ENCODE measurements around the gene GMDS. TPM values are rescaled to one million over a fixed set of nuclear protein-coding genes. Genes with fewer than 3 reads are reported as not detected.
"Not testable (repeated sequence)": the region's sequence is repeated elsewhere in the genome, so short reads cannot be mapped to it uniquely, and the experiment has no call there.

GMDS gene
- total RNA-seq, 1 experiment from 2014 or later: 10.0 TPM

DNA sequence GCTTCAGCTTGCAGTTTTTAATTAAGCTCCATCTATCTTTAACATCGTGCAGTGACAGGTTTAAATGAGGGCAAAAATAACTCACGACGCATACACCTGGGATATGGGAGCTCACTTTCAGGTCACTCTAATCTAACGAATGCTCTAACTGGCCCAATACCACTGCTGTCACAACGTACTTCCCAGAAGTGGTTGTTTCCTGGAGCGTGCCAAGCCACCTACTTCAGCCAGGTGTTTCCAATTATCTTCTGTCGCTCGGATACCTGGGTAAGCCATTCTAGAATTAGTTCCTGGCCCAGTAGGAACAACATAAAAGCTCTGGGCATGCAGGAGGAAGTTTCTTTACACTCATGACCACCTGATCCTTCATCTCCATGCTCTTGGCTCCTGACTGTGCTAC lies 488.3 kb downstream of the GMDS start:
- no peak for DNase-seq (ENCODE audit: low read depth)

DNA sequence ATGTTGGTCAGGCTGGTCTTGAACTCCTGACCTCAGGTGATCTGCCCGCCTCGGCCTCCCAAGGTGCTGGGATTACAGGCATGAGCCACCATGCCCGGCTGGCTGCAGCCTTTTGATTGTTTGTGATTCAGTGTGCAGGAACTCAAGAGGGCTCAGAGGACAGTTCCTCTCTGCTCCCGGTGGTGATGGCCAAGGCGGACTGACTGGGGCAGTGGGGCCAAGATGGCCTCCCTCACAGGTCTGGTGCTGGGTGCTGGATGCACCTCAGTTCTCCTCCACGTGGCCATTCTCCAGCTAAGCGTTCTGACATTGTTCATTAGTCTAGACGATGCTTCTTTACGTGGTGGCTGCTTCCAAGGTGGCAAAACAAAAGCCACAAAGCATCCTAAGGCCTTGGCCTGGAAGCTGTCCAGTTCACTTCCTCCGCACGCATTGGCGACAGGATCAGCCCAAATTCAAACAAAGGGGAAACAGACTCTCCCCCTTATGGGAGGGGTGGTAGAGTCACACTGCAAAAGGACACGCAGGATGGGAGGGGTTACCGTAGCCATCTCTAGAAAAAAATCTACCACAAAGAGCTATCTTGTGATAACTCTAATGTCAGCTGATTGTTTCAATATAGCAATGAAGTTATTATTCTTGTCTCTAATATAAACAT lies 488.8 kb downstream of the GMDS start:
- DNase-seq (ENCODE audit: low read depth): no peak

DNA sequence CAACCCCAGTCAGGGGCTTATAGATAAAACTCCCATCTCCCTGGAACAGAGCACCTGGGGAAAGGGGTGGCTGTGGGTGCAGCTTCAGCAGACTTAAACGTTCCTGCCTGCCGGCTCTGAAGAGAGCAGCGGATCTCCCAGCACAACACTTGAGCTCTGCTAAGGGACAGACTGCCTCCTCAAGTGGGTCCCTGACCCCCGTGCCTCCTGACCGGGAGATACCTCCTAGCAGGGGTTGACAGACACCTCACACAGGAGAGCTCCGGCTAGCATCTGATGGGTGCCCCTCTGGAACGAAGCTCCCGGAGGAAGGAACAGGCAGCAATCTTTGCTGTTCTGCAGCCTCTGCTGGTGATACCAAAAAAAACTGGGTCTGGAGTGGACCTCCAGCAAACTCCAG lies 494.3 kb downstream of the GMDS start:
- not testable (repeated sequence) for DNase-seq (ENCODE audit: low read depth)

DNA sequence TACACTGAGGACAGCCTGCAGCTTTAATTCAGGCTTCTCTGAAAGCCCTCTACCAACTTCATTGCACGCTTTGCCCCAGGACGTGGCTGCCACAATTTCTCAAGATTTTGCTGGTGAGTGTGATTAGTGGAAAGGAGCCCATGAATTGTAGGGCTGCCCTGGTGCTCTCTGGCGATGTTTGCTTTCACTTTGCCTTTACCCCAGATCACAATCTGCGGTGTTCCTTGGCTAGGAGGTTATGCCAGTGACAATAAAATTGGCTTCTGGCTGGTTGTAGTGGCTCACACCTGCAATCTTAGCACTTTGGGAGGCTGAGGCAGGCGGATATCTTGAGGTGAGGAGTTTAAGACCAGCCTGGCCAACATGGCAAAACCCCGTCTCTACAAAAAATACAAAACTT lies 496.4 kb downstream of the GMDS start:
- DNase-seq (ENCODE audit: low read depth): no peak

DNA sequence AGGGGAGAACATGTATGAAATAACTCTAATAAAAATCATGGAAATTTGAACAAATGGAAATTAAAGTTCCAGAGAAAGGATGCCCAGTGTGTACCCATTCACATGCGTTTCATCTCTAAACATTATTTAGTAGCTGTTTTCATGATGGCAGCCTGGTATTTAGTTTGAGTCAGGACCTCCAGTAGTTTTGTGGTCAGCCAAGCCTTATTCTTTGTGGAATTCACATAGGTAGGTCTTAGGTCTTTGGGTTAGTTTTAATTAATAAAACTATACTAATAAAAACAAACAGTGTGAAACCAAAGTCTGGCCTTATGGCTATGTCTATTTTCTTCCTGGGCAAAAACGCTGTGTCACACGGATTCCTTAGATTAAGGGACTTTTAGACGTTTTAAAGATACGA lies 497.9 kb downstream of the GMDS start:
- no peak for DNase-seq (ENCODE audit: low read depth)

DNA sequence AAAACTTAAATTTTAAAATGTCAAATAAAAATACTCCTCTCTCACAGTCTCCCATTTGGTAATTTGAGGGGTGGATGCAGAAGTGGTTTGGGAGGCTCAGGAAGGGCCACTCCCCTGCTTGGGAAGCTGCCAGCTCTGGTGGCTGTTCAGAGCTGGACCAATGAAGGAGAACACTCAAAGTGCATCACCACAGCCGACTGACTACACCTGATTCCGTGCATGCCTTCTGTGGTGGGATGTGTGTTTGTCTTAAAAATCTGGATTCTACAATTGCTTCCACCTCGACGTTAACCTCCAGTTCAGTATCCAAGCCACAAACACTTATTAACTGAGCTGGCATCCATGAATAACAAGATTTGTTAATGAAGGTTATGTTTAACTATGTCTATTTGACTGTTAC lies 498.4 kb downstream of the GMDS start:
- DNase-seq (ENCODE audit: low read depth): no peak

DNA sequence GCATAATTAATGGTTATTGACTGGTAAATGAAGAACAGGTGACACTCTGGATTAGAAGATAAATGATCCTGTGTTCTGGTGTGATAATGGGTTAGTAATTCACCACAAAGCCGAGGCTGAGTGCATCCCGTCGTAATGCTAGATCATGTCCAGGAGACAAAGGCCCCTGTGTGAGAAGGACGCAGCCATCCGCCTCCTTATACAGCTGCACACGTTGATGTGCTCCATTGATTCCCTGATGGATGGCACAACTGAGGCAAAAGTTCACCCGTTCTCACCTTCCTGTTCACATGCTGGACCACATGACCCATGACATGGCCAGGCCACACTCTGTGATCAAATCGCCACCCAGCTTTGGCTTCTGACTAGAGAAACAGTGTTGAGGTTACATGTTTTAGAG lies 499.6 kb downstream of the GMDS start:
- DNase-seq (ENCODE audit: low read depth): no peak

DNA sequence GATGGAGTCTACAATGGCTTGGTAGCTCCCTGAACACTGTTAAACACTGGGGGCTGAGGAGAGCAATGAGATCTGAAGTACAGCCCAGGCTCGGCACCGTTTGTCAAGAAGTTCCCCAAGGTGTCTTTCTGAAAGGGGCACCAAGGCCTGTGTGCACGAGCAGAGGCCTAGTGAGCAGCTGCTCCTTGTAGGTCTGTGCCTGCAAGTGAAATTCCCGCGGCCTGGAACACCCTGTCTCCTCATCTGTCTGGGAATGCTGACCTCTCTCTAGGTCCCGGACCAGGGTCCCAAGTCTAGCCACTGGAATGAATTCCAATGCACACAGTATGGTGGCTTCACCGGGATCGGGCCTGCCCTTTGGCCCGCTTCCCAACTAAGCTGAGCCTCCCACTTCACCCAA lies 500.9 kb downstream of the GMDS start:
- DNase-seq (ENCODE audit: low read depth): no peak

DNA sequence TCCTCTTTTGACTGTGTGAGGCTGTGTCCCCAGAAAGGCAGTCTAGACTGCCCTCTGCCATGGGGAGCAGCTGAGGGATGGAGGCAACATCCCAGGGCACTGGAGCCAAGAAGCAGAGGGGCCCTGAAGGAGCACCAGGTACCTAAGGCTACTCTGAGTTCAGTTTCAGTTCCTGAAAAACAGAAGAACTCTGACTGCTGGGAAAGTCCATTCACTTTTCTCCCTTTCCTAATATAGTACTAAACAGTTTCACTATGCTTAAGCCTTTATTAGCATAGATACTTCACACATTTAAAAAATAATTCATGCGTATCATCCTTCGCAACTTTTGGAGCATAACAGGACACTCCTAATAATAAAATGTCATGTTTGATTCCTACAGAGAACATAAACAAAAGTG lies 505.7 kb downstream of the GMDS start:
- DNase-seq (ENCODE audit: low read depth): no peak

DNA sequence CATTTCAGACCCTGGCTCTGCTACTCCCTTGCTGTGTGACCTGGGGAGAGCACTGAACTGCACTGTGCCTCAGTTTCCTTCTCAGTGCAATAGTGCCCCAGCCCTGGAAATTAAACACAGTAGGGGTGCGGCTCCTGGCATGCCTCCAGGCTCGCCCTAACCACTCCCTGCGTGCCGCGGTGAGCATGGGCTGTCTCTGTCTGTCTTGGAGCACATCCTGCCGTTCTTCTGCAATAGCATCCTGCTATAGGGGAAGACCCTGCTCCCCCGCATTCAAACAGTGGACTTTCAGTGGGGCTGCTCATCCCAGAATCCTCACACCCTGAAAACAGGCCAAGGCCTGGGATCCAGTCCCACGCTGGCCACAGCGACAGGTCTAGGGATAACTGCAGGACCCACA lies 506.2 kb downstream of the GMDS start:
- no peak for DNase-seq (ENCODE audit: low read depth)

DNA sequence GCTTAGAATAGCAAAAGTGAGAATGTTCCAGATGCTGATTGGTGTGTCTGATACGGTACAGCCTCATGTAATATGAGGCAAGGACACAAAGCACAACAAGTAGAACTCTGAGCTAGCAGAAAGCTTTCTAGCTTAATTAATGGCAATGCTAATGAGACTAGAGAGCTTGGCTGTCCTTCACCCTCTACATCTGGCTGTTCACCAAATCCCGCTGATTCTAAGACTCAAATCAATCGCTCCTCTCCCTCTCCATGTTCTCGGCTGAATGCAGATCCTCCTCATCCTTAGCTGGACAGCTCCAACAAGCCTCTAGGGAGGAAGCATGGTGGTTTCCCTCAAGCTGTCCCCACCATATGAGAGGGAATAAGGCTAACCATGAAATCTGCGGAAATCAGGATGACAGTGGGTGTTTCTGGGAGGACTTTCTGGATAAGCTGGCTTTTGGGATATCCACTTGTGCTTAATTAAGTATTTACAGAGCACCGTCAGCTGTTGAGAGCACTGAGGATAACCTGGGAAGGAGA lies 506.8 kb downstream of the GMDS start:
- DNase-seq (ENCODE audit: low read depth): no peak

DNA sequence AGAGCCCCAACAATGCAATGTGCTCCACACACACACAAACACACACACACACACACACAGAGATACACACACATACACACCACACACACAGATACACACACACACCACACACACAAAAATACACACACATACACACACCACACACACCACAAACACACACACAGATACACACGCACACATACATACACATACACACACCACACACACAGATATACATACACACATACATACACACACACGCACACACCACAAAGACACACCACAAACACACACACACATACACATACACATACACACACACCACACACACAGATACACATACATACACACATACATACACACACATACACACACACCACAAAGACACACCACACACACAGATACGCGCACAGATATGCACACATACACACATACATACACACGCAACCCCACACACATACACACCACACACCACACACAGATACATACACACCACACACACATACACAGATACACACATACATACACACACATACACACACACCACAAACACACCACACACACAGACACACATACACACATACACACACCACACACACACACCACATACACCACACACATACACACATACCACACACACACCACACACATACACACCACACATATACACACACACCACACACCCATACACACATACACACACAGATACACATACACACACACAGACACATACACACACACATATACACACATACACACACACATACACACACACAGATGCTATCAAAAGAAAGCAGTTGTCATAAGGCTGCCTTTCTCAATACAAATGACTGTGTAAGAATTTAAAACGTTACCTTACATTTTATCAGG lies 507.7 kb downstream of the GMDS start:
- DNase-seq (ENCODE audit: low read depth): no peak

DNA sequence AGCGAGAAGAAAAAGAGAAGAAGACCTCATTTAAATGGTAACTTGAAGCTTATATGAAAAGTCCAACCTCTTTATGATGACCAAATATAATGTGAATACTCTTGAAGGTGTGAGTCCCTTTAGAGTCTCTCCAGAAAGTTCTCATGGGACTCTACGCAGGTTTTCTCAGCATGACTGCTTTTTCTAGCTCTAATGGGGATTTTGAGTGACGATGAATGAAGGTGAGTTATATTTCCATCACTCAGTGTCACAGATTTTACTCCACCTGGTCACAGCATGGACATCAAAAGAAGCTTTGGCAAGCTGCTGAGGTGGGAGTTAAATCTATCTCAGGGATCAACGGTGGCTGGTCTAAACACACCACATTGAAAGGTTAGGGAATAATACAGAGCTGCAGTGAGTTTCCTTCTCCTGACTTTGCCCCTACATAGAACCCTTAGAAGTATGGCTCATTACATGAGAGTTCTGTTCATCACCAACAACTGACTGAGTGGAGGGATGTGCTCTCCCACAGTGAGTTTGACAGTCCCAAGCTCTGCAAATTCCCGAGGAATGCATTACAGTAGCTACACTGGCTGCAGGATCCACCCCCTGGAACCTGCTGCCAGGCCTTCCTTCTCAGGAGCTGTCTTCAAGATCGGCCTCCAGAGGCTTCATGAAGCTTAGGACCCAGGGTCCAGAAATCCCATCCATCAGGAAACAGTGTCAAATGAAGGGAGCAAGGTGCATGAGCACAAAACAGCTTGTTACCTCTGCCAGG lies 508.9 kb downstream of the GMDS start:
- no peak for DNase-seq (ENCODE audit: low read depth)

DNA sequence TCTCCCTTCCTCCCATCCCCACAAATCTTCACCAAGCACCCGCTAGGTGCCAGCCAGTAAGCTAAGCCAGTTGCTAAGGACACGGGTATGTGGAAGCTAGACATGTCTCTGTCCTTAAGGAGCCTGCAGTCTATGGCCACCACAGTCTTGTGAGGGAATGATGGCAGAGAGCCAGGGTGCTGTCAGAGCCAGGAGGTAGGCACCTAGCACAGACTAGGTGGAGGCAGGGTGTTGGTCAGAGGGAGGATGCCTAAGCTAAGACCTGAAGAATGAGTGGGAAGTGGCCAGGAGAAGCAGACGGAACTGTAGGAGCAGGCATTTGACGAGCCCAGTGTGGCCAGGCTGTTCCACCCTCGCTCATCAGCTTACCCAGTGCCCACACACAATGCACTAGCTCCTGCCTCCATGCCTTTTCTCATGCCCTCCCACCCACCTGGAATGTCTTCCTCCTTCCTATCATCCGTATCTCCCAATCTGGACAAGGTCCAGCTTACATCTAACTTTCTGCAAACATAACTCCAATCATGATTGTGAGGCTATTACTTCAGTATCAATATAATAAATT lies 510.1 kb downstream of the GMDS start:
- no peak for DNase-seq (ENCODE audit: low read depth)

DNA sequence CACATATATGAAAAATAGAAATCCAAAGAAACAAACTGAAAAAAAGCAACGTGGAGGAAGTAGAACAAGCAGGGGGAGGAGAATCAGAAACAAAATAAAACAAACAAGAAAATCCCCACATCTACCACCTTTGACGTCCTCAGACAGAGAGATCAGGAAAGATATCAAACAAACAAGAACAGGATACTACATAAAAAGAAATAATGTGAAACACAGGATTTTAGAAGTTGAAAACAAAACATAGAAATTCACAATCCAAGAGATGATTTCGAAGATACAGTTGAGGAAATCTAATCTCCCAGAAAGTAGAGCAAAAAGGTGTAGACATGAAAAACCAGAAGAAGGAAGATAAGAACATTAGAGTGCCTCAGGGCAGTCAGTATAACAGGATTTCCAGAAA lies 514.5 kb downstream of the GMDS start:
- no peak for DNase-seq (ENCODE audit: low read depth)

DNA sequence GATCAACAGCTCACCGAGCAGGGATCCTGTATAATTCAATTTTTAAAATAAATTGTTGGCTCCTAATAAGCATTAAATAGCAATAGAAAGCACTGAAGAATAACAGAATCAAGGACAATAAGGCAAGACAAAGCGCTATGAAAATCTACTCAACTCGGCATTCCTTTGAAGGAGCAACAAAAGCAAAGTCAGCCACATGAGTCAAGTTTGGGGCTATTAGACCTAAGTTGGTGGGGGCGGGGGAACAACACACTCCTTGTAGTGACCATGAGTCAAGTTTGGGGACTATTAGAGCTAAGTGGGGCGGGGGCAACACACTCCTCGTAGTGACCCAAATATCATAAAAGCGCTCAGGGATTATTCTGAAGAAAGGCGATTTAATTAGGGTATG lies 515.7 kb downstream of the GMDS start:
- no peak for DNase-seq (ENCODE audit: low read depth)

DNA sequence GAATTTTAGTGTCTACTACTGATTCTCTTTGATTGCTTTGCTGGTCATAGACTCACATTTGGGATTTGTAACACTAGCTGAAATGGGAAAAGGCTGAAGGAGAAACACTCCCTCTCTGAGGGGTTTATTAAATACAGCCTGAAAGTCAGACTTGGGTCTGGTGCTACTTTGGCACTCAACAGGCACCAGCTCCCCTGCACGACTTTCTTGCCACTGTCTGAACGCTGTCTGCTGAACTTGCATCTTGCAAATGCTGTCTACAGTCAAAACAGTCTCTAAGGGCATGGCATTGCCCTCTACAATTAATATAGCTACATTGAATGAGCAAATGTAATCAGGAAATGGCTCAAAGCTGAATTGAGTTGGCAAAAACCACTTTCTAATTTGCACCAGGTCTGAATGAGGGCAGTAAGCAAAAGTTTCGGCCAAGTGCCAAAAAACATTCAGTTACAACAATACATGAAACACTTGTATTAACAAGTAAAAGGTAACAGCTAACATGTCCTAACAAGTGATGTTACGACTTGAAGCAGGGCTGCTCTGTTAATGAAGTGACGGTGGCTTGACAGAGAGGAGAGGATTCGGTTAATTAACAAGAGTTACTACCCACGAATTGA lies 516.2 kb downstream of the GMDS start:
- DNase-seq (ENCODE audit: low read depth): no peak

DNA sequence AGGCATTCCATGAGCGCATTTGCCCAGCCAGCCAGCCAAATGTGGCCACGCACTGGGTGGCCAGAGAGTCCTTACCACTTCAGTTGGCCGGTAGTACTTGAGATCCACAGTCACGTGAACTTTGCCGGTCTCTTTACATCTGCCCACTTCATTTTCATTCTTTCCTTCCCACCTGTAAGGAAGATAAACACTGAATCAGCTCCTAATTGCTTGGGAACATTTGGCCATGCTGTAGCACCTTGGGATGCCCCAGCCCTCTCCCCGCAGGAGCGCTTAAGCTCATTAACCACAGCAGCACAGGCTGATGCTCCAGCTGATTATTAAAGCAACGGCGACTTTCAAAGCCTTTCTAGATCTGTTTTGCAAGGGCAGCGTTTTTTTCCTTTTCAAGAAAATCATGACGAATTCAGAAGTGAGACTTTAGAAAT lies 519.0 kb downstream of the GMDS start:
- no peak for DNase-seq (ENCODE audit: low read depth)

DNA sequence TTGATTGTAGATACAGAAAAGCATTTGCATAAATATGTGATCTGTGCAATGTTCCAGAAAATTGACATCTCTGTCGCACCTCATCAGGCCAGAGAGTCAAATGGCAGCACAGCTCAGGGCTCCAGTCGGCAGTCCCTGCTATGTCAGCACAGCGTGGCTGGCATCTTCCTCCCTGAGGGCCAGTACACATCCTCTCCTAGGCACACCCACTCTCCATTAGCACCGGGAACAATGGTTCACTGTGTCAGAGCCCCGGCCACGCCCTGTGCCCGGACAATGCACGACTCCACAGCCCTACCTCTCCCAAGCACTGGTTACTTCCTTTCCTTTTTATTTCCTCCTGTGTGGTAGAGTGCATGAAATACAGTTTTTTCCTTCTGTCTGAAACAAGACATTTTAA lies 520.8 kb downstream of the GMDS start:
- peak; percentile 90 for DNase-seq (ENCODE audit: low read depth)

DNA sequence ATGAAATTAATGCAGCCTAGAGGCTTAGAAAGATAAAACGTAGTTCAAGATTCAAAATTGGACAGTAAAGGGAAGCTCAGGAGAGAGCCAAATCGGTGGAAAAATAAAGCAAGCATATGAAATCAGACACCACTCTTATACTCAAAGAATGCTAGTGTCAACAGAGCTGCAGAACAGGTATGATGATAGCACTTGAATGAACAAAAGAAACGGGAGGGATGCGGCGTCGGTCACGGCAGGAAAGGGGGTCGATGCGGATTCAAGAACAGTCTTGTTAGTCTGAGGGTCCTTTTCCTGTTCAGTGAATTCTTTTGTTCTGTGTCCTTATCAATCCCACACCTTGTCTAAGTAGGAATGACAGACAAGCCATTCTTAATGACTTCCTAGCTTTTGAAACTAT lies 521.3 kb downstream of the GMDS start:
- DNase-seq (ENCODE audit: low read depth): no peak

DNA sequence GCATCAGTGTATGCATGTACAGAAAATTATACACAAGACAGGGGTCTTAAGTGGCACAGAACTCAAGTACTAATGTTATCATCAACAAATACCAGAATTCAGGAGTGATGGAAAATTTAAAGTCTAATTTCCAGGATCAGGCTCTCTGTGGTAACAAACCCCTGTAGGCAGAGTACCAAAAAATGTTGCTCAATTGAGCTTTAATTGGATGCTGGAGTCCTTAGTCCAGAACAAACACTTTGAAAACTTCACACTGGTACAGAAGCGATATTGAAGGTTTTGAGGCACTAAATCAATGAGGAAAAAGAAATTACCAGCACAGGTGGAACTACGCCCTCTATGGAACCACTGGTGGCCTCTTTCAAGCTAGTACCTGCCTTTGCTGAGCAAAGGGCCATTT lies 522.6 kb downstream of the GMDS start:
- no peak for DNase-seq (ENCODE audit: low read depth)

Data from HT1080 (cell line).